ENCODE measurements around the gene KNDC1. TPM values are rescaled to one million over a fixed set of nuclear protein-coding genes. Genes with fewer than 3 reads are reported as not detected.

KNDC1 gene
- polyA plus RNA-seq, 1 experiment, result 1.0 TPM

GRCh38 chr10:133130602-133131001, 29.4 kb upstream of the KNDC1 start:
- no peak for TF ChIP-seq CTCF (IDR thresholded peaks at IDR 0.05; ENCODE audit: insufficient read depth, low read depth, low read length)
- no peak overlapping the region for H3K4me3 ChIP-seq (ENCODE audit: low read depth, low read length)
- no peaks in the 10 kb centered on the region for H3K27me3 ChIP-seq (ENCODE audit: control insufficient read depth, insufficient read depth, low read length)
- H3K36me3 ChIP-seq (ENCODE audit: control insufficient read depth, insufficient read depth, low read length), result no peaks in the 10 kb centered on the region
- ChIA-PET CTCF (no interaction called here), POLR2A (no interaction called here)
- no peak for DNase-seq (ENCODE audit: low read depth)

GRCh38 chr10:133131053-133131452, 29.0 kb upstream of the KNDC1 start:
- Histone ChIP-seq H3K27me3 (ENCODE audit: control insufficient read depth, insufficient read depth, low read length) (no peaks in the 10 kb centered on the region), H3K4me3 (ENCODE audit: low read depth, low read length) (no peak overlapping the region), H3K36me3 (ENCODE audit: control insufficient read depth, insufficient read depth, low read length) (no peaks in the 10 kb centered on the region)
- no peak for TF ChIP-seq CTCF (IDR thresholded peaks at IDR 0.05; ENCODE audit: insufficient read depth, low read depth, low read length)
- no peak for DNase-seq (ENCODE audit: low read depth)
- POLR2A ChIA-PET, result no interaction called here
- CTCF ChIA-PET, result no interaction called here

GRCh38 chr10:133131734-133132472, 28.1 kb upstream of the KNDC1 start:
- TF ChIP-seq CTCF (IDR thresholded peaks at IDR 0.05; ENCODE audit: insufficient read depth, low read depth, low read length), result no peak
- no peak for DNase-seq (ENCODE audit: low read depth)
- CTCF ChIA-PET, result interaction anchor here (1.6 kb wide), 1 partner anchor 10 kb away, joined by 3 read pairs; no protein-coding TSS in a partner anchor
- H3K36me3 ChIP-seq (ENCODE audit: control insufficient read depth, insufficient read depth, low read length), result no peaks in the 10 kb centered on the region
- H3K27me3 ChIP-seq (ENCODE audit: control insufficient read depth, insufficient read depth, low read length), result no peaks in the 10 kb centered on the region
- POLR2A ChIA-PET, result no interaction called here
- H3K4me3 ChIP-seq (ENCODE audit: low read depth, low read length), result no peak overlapping the region

GRCh38 chr10:133132473-133133291, 27.3 kb upstream of the KNDC1 start:
- no peak for DNase-seq (ENCODE audit: low read depth)
- CTCF ChIA-PET, result interaction anchor here (1.6 kb wide), 1 partner anchor 9 kb away, joined by 3 read pairs; no protein-coding TSS in a partner anchor

More at GRCh38 chr10:133132473-133133291, 27.3 kb upstream of the KNDC1 start:
- TF ChIP-seq CTCF (IDR thresholded peaks at IDR 0.05; ENCODE audit: insufficient read depth, low read depth, low read length), result no peak
- Histone ChIP-seq H3K27me3 (ENCODE audit: control insufficient read depth, insufficient read depth, low read length) (no peaks in the 10 kb centered on the region), H3K36me3 (ENCODE audit: control insufficient read depth, insufficient read depth, low read length) (no peaks in the 10 kb centered on the region), H3K4me3 (ENCODE audit: low read depth, low read length) (no peak overlapping the region)
- POLR2A ChIA-PET, result no interaction called here
